Kidney (tissue), 14 donors: Measurements from ENCODE around the gene LMAN2L. TPM values are rescaled to one million over a fixed set of nuclear protein-coding genes. Genes with fewer than 3 reads are reported as not detected.
A peak's percentile ranks its signal among the peaks of the same experiment; 100 is the strongest.

Source experiments
- DNase-seq, 5 donors: peaks; one replicate each; pipeline ENCODE4 v3.0.0-alpha.2; 2013 to 2020
- FAIRE-seq: peaks from 2 replicates; lab custom pipeline; 2012; peaks lifted over from hg19 to GRCh38; lab: Jason Lieb, UNC
- H3K27ac ChIP-seq, 2 donors: one replicate each; pipeline ENCODE4 v1.7.0; 2013; ENCODE audit warnings: low read depth in 2 of 2, low read length in 2 of 2, inconsistent platforms in 1 of 2
- H3K27me3 ChIP-seq: one replicate; pipeline ENCODE4 v1.7.1; 2013; ENCODE audit warnings: low read length, inconsistent platforms; ENCODE audit not compliant: control insufficient read depth, insufficient read depth
- H3K36me3 ChIP-seq, 3 donors: one replicate each; pipeline versions ENCODE4 v1.7.0 to v1.7.1; 2013; ENCODE audit warnings: low read length in 3 of 3, control low read depth in 1 of 3, inconsistent platforms in 1 of 3; ENCODE audit not compliant: insufficient read depth in 3 of 3, control insufficient read depth in 2 of 3
- H3K4me1 ChIP-seq, 3 donors: one replicate each; pipeline versions ENCODE4 v1.7.0 to v1.7.1; 2013; ENCODE audit warnings: low read length in 3 of 3, inconsistent platforms in 1 of 3, low read depth in 1 of 3; ENCODE audit not compliant: control insufficient read depth in 2 of 3, insufficient read depth in 2 of 3
- H3K4me3 ChIP-seq, 3 donors: one replicate each; pipeline versions ENCODE4 v1.7.0 to v1.8.1; 2013; ENCODE audit warnings: low read length in 3 of 3, control low read depth in 1 of 3, inconsistent platforms in 1 of 3
- H3K9ac ChIP-seq, 3 donors: one replicate each; pipeline versions ENCODE4 v1.7.0 to v1.7.1; 2013; ENCODE audit warnings: low read length in 3 of 3, control low read depth in 1 of 3, inconsistent platforms in 1 of 3
- H3K9me3 ChIP-seq, 3 donors: one replicate each; pipeline versions ENCODE4 v1.7.0 to v1.7.1; 2013; ENCODE audit warnings: low read length in 3 of 3, control low read depth in 1 of 3, inconsistent platforms in 1 of 3; ENCODE audit not compliant: control insufficient read depth in 2 of 3, insufficient read depth in 1 of 3
- intact Hi-C: fragments of 100-400 bp; cut with DNase I; formaldehyde crosslinking; loops from one replicate; pipeline ENCODE4 v1.11.1; 2022
- polyA plus RNA-seq: library from polyadenylated mRNA; stranded (reverse); fragments of 350-450 nt; fragmentation: Illumina TruSeq; extraction: RNeasy Lipid Tissue Mini Kit (QIAGEN cat#74804); gene quantifications from one replicate; pipeline ENCODE4 v1.2.3, GENCODE V29; 2014; ENCODE audit warnings: low read depth, low replicate concordance; ENCODE audit not compliant: insufficient read depth
- total RNA-seq: library from RNA; stranded (reverse); fragmentation: NEBNext Ultra II Directional; extraction: Animal tissue kit (Norgen Biotek cat#: 25700); gene quantifications from one replicate; pipeline ENCODE4 v1.2.1, GENCODE V29; 2021
- TF ChIP-seq, protein P1 (sequence below): IDR thresholded peaks from 3 replicates; pipeline ENCODE4 v1.5.1; 2012; ENCODE audit warnings: mild to moderate bottlenecking, moderate library complexity, borderline replicate concordance; ENCODE audit not compliant: insufficient read depth; ENCODE audit errors: extremely low read depth
- donor health status: control.
- donor health status: control.
- donor health status: control.
- donor health status: control.
- donor health status: control.
- donor health status: DM: yes; HTN: yes; CAD: no.
- donor health status: Normal renal cell carcinoma (clear cell type).

LMAN2L gene
- total and polyA plus RNA-seq, 2 donors from 2014 or later: 23.0 to 25.3 TPM

GRCh38 chr2:96770442-96771202 lies 30.8 kb upstream of the LMAN2L start:
- Histone ChIP-seq H3K4me1 (peaks cover 0 to 4% (median 0%) of the 10 kb centered on the region in 3 donors), H3K9me3 (no peaks in the 10 kb centered on the region), H3K36me3 (no peaks in the 10 kb centered on the region), H3K27me3 (no peaks in the 10 kb centered on the region), H3K27ac (no peak overlapping the region), H3K4me3 (no peak overlapping the region), H3K9ac (no peak overlapping the region)
- TF ChIP-seq, protein P1, sequence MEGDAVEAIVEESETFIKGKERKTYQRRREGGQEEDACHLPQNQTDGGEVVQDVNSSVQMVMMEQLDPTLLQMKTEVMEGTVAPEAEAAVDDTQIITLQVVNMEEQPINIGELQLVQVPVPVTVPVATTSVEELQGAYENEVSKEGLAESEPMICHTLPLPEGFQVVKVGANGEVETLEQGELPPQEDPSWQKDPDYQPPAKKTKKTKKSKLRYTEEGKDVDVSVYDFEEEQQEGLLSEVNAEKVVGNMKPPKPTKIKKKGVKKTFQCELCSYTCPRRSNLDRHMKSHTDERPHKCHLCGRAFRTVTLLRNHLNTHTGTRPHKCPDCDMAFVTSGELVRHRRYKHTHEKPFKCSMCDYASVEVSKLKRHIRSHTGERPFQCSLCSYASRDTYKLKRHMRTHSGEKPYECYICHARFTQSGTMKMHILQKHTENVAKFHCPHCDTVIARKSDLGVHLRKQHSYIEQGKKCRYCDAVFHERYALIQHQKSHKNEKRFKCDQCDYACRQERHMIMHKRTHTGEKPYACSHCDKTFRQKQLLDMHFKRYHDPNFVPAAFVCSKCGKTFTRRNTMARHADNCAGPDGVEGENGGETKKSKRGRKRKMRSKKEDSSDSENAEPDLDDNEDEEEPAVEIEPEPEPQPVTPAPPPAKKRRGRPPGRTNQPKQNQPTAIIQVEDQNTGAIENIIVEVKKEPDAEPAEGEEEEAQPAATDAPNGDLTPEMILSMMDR: no peak
- FAIRE-seq (no peak), DNase-seq (peak in 1 of 5 donors; percentile 50)
- intact Hi-C loops: no loop called here

DNA sequence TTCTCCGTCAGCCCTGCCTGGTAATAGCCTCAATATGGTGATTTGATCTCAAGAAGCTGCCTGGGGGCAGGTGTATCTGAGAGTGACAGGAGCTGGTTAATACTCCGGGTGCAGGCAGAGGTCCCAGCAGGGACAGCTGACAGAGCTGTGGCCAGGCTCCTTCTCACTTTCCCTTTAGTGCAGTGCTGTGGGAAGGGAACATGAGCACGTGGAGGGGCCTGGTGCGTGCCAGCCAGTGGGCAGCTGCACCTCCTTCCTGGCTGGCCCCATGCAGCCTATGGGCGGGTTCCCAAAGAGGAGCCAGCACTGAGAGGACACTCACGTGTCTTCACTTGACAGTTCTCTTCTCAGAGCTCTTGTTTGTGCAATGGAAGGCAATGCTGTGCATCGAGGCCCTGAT lies 29.9 kb upstream of the LMAN2L start:
- DNase-seq: no peak
- peaks cover 0 to 4% (median 0%) of the 10 kb centered on the region in 3 donors for H3K4me1 ChIP-seq
- no peaks in the 10 kb centered on the region for H3K27me3 ChIP-seq
- no peak for FAIRE-seq
- no peak overlapping the region for H3K9ac ChIP-seq
- H3K36me3 ChIP-seq: no peaks in the 10 kb centered on the region
- H3K27ac ChIP-seq: no peak overlapping the region
- no peak overlapping the region for H3K4me3 ChIP-seq
- intact Hi-C loops: no loop called here
- H3K9me3 ChIP-seq: no peaks in the 10 kb centered on the region
- TF ChIP-seq, protein P1: no peak

- no peak for FAIRE-seq
- H3K9me3 ChIP-seq: no peaks in the 10 kb centered on the region
- intact Hi-C loops: no loop called here
- TF ChIP-seq, protein P1: no peak
- peaks cover 0 to 12% (median 7%) of the 10 kb centered on the region in 3 donors for H3K4me1 ChIP-seq
- H3K9ac ChIP-seq: no peak overlapping the region
- no peak overlapping the region for H3K27ac ChIP-seq
- no peaks in the 10 kb centered on the region for H3K36me3 ChIP-seq
- DNase-seq: no peak
- no peak overlapping the region for H3K4me3 ChIP-seq
- no peaks in the 10 kb centered on the region for H3K27me3 ChIP-seq
Measured at GRCh38 chr2:96768083-96768561, 28.3 kb upstream of the LMAN2L start.
